ENCODE data around the gene RPRM. TPM values are rescaled to one million over a fixed set of nuclear protein-coding genes. Genes with fewer than 3 reads are reported as not detected.
A peak's percentile ranks its signal among the peaks of the same experiment; 100 is the strongest.
"Not testable (repeated sequence)": the region's sequence is repeated elsewhere in the genome, so short reads cannot be mapped to it uniquely, and the experiment has no call there.

Gene RPRM
- not detected for polyA plus RNA-seq

- Mint-ChIP-seq H3K9me3 (peaks cover 0 to 4% (median 0%) of the 10 kb centered on the region in 6 donors), H3K27me3 (ENCODE audit: low read depth in 3 of 3) (peaks cover 9 to 26% (median 20%) of the 10 kb centered on the region in 3 donors), H3K36me3 (no peaks in the 10 kb centered on the region), H3K27ac (no peak within 1 kb of the TSS), H3K4me1 (peaks cover 19 to 23% of the 10 kb centered on the region in 2 donors), H3K4me3 (peak within 1 kb of the TSS; percentile 23 to 79 (median 71))
- DNase-seq = peak; percentile 26 to 39 (median 36)
These were observed at the start of gene RPRM for GRCh38 chr2:153478289-153479261. TSS of gene RPRM (minus strand) at chr2:153478762. CDS start at chr2:153478565, 197 bp downstream.

- Mint-ChIP-seq H3K4me3 (no peak overlapping the region), H3K9me3 (peaks cover 0 to 4% (median 0%) of the 10 kb centered on the region in 6 donors), H3K36me3 (no peaks in the 10 kb centered on the region), H3K27me3 (ENCODE audit: low read depth in 3 of 3) (peaks cover 0 to 2% (median 2%) of the 10 kb centered on the region in 3 donors), H3K4me1 (no peaks in the 10 kb centered on the region), H3K27ac (no peak overlapping the region)
- DNase-seq = peak in 2 of 3 donors; percentile 3 to 4
These were observed 40.8 kb upstream of the RPRM start for GRCh38 chr2:153519257-153519875.

- DNase-seq = no peak
- H3K4me3 Mint-ChIP-seq = no peak overlapping the region
- peaks cover 0 to 11% (median 5%) of the 10 kb centered on the region in 6 donors for H3K9me3 Mint-ChIP-seq
- no peaks in the 10 kb centered on the region for H3K36me3 Mint-ChIP-seq
- H3K27me3 Mint-ChIP-seq (ENCODE audit: low read depth in 3 of 3) = peaks cover 0 to 2% (median 0%) of the 10 kb centered on the region in 3 donors
- H3K27ac Mint-ChIP-seq = no peak overlapping the region
- no peaks in the 10 kb centered on the region for H3K4me1 Mint-ChIP-seq
These were observed 33.8 kb upstream of the RPRM start for GRCh38 chr2:153512331-153512730.

- Mint-ChIP-seq H3K4me3 (no peak overlapping the region), H3K4me1 (no peaks in the 10 kb centered on the region), H3K27ac (no peak overlapping the region), H3K9me3 (peaks cover 0 to 15% (median 6%) of the 10 kb centered on the region in 6 donors), H3K27me3 (ENCODE audit: low read depth in 3 of 3) (peaks cover 0 to 2% (median 0%) of the 10 kb centered on the region in 3 donors), H3K36me3 (no peaks in the 10 kb centered on the region)
- DNase-seq = no peak
These were observed 32.4 kb upstream of the RPRM start for GRCh38 chr2:153510996-153511395.

- peaks cover 0 to 2% (median 0%) of the 10 kb centered on the region in 3 donors for H3K27me3 Mint-ChIP-seq (ENCODE audit: low read depth in 3 of 3)
- no peaks in the 10 kb centered on the region for H3K36me3 Mint-ChIP-seq
- H3K4me3 Mint-ChIP-seq = no peak overlapping the region
- H3K4me1 Mint-ChIP-seq = no peaks in the 10 kb centered on the region
- H3K9me3 Mint-ChIP-seq = peaks cover 0 to 15% (median 10%) of the 10 kb centered on the region in 6 donors
- DNase-seq = no peak
- no peak overlapping the region for H3K27ac Mint-ChIP-seq
These were observed 30.6 kb upstream of the RPRM start for GRCh38 chr2:153509133-153509532.

GRCh38 chr2:153506499-153506898 lies 27.9 kb upstream of the RPRM start:
- not testable (repeated sequence) for H3K4me3 Mint-ChIP-seq; DNase-seq; H3K36me3 Mint-ChIP-seq; H3K27ac Mint-ChIP-seq; H3K27me3 Mint-ChIP-seq (ENCODE audit: low read depth in 3 of 3); H3K4me1 Mint-ChIP-seq
- H3K9me3 Mint-ChIP-seq = peaks cover 0 to 15% (median 10%) of the 10 kb centered on the region in 6 donors

GRCh38 chr2:153499439-153499838 lies 20.9 kb upstream of the RPRM start:
- no peak overlapping the region for H3K27ac Mint-ChIP-seq
- DNase-seq = no peak
- peaks cover 0 to 5% (median under 1%) of the 10 kb centered on the region in 6 donors for H3K9me3 Mint-ChIP-seq
- H3K27me3 Mint-ChIP-seq (ENCODE audit: low read depth in 3 of 3) = peaks cover 0 to 4% (median 0%) of the 10 kb centered on the region in 3 donors
- no peaks in the 10 kb centered on the region for H3K4me1 Mint-ChIP-seq
- H3K4me3 Mint-ChIP-seq = no peak overlapping the region
- H3K36me3 Mint-ChIP-seq = no peaks in the 10 kb centered on the region

GRCh38 chr2:153497938-153498629 lies 19.5 kb upstream of the RPRM start:
- no peak overlapping the region for H3K4me3 Mint-ChIP-seq
- peaks cover 0 to 5% (median 0%) of the 10 kb centered on the region in 6 donors for H3K9me3 Mint-ChIP-seq
- peaks cover 0 to 4% (median 0%) of the 10 kb centered on the region in 3 donors for H3K27me3 Mint-ChIP-seq (ENCODE audit: low read depth in 3 of 3)
- H3K4me1 Mint-ChIP-seq = no peaks in the 10 kb centered on the region
- DNase-seq = no peak
- H3K36me3 Mint-ChIP-seq = no peaks in the 10 kb centered on the region
- H3K27ac Mint-ChIP-seq = no peak overlapping the region

- Mint-ChIP-seq H3K36me3 (no peaks in the 10 kb centered on the region), H3K27ac (no peak overlapping the region), H3K4me1 (no peaks in the 10 kb centered on the region), H3K9me3 (peaks cover 0 to 5% (median 0%) of the 10 kb centered on the region in 6 donors), H3K4me3 (no peak overlapping the region), H3K27me3 (ENCODE audit: low read depth in 3 of 3) (peaks cover 0 to 4% (median 0%) of the 10 kb centered on the region in 3 donors)
- DNase-seq = no peak
These were observed 17.2 kb upstream of the RPRM start for GRCh38 chr2:153495725-153496124.

- H3K4me1 Mint-ChIP-seq = no peaks in the 10 kb centered on the region
- DNase-seq = no peak
These were observed 9.5 kb upstream of the RPRM start for GRCh38 chr2:153488072-153488471.

GRCh38 chr2:153487448-153487847 lies 8.9 kb upstream of the RPRM start:
- Mint-ChIP-seq H3K4me1 (no peaks in the 10 kb centered on the region), H3K9me3 (no peaks in the 10 kb centered on the region), H3K27me3 (ENCODE audit: low read depth in 3 of 3) (no peaks in the 10 kb centered on the region), H3K4me3 (no peak overlapping the region), H3K36me3 (no peaks in the 10 kb centered on the region), H3K27ac (no peak overlapping the region)
- DNase-seq = no peak

More at GRCh38 chr2:153488072-153488471, 9.5 kb upstream of the RPRM start:
- H3K27ac Mint-ChIP-seq = no peak overlapping the region
- H3K4me3 Mint-ChIP-seq = no peak overlapping the region
- H3K9me3 Mint-ChIP-seq = peaks cover 0 to 2% (median 0%) of the 10 kb centered on the region in 6 donors
- no peaks in the 10 kb centered on the region for H3K27me3 Mint-ChIP-seq (ENCODE audit: low read depth in 3 of 3)
- no peaks in the 10 kb centered on the region for H3K36me3 Mint-ChIP-seq

- no peak for DNase-seq
- Mint-ChIP-seq H3K4me3 (peak overlapping the region in 3 of 5 donors; percentile 15 to 71 (median 45)), H3K27ac (no peak overlapping the region), H3K4me1 (peaks cover 19 to 23% of the 10 kb centered on the region in 2 donors), H3K9me3 (peaks cover 0 to 4% (median 0%) of the 10 kb centered on the region in 6 donors), H3K27me3 (ENCODE audit: low read depth in 3 of 3) (peaks cover 9 to 26% (median 20%) of the 10 kb centered on the region in 3 donors), H3K36me3 (no peaks in the 10 kb centered on the region)
These were observed 1.0 kb upstream of the RPRM start for GRCh38 chr2:153479573-153479972.

- Mint-ChIP-seq H3K9me3 (peaks cover 0 to 4% (median 0%) of the 10 kb centered on the region in 6 donors), H3K27me3 (ENCODE audit: low read depth in 3 of 3) (peaks cover 9 to 26% (median 20%) of the 10 kb centered on the region in 3 donors), H3K27ac (no peak overlapping the region), H3K36me3 (no peaks in the 10 kb centered on the region), H3K4me3 (peak overlapping the region; percentile 23 to 78 (median 70)), H3K4me1 (peaks cover 19 to 23% of the 10 kb centered on the region in 2 donors)
- DNase-seq = peak in 1 of 3 donors; percentile 0
These were observed 800 bp downstream of the RPRM start for GRCh38 chr2:153477636-153478288.

Measured in immature natural killer cell (primary cell).